GM18870 (cell line): Measurements from ENCODE around the gene TMEM178A.
"Not testable (repeated sequence)": the region's sequence is repeated elsewhere in the genome, so short reads cannot be mapped to it uniquely, and the experiment has no call there.

Source experiments
- ATAC-seq: cut with Tn5 transposase; IDR thresholded peaks from one replicate; pipeline ENCODE4 v1.9.1; 2021; ENCODE audit warnings: moderate library complexity; ENCODE audit not compliant: unreplicated experiment

Gene TMEM178A

GRCh38 chr2:39647104-39647765 lies 18.5 kb upstream of the TMEM178A start:
- no peak for ATAC-seq

GRCh38 chr2:39648580-39648979 lies 17.1 kb upstream of the TMEM178A start:
- no peak for ATAC-seq

DNA sequence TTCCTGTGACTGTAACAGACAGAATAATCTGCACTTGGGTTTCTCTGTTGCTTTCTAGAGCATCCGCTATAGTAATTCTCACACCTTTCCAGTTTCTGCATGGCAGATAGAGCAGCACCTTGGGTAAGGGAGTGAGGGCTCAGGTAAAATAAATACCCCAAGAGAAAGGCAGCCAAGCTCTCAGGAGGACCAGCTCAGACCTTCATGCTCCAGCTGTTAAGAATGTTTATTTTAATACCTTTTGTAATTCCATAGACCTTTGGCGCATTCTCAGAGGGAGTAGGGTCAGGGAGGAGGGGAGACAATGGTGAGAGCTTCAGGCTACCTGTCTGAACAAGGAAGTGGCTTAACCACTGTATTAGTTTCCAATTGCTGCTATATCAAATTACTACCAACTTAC lies 16.2 kb upstream of the TMEM178A start:
- no peak for ATAC-seq

- ATAC-seq: no peak
These were observed 15.2 kb upstream of the TMEM178A start for GRCh38 chr2:39650468-39650867.

DNA sequence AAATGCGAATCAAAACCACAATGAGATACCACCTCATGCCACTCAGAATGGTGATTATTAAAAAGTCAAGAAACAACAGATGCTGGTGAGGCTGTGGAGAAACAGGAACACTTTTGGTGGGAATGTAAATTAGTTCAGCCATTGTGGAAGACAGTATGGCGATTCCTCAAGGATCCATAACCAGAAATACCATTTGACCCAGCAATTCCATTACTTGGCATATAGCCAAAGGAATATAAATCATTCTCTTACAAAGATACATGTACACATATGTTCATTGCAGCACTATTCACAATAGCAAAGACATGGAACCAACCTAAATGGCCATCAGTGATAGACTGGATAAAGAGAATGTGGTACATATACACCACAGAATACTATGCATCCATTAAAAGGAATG lies 9.5 kb upstream of the TMEM178A start:
- ATAC-seq: not testable (repeated sequence)

DNA sequence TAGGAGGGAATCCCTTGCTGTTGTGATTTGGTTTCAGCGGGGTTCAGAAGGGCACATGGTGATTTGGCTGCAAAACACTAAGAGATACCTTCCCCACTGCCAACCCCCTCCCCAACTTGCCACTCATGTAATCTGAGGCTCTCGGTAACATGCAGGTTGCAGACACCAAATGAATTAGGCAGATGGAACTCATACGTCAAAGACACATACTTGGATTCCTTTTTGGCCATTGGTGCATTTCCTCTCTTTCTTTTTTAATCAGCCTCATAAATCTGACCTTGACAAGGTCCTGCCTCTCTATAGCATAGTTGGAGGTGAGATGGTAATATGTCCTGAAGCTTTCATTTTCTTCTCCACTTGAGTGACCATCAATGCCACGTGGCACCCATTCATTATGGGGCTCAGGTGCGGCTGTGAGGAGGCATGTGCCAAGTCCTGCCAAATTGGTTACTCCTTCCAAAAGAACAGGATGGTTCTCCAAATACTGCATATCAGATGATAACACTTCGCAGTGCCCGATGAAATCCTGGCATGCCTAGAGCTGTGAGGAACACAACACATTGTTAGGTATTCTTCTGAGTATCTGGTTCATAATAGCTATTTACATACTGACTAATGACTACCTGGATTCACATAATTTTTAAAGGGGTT lies 8.3 kb upstream of the TMEM178A start:
- ATAC-seq: no peak

GRCh38 chr2:39658371-39658770 lies 7.3 kb upstream of the TMEM178A start:
- no peak for ATAC-seq

DNA sequence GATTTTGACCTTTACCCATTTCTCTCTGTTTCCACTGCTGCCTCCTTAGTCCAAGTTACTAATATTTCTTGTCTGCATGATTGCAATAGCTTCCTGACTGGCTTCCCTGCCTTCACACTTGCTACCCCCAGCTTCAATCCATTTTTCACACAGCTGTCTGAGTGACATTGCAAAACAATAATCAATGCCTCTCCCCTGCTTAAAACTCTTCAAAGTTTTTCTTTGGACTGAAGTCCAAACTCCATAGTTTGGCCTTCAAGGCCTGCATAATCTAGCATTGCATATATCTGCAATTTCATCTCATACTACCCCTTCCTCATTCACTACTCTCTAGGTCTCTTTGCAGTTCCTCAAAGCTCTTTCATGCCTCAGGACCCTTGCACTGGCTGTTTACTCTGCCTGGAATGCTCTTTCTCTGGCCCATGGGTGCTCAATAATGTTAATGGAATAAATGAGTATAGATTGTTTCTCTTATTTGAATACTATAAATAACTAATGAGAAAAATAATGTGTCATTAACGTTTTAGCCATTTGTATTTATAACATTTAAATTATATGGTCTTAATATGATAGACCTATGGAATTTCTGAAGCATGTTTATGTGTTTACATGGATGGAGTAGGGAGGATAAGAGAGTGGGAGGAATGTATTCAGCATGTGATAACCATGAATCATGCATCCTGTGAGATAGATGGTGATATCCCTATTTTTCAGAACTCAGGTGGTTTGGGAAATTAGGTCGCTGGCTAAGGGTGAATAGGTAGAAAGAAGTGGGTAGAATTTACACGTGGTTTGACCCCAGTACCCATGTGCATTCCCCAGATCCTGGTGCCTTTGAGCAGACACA lies 5.7 kb upstream of the TMEM178A start:
- ATAC-seq: no peak

GRCh38 chr2:39660612-39661236 lies 5.0 kb upstream of the TMEM178A start:
- ATAC-seq: no peak

DNA sequence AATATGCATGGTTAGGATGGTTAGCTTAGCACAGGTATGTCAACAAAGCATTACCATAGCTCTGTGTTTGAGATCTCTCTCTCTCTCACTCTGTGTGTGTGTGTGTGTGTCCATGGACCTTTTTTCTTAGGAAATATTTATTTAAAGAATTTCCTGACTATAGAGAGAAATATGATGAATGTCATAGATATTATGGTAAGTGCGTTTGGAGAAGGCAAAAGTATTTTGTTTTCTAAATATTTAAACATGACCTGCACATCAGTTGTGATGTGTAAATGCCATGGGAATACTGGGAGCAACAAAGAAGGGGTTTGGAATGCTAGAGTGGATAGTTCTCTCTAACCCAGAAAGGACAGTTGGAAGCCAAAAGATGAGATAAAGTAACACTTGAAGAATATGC lies 3.9 kb upstream of the TMEM178A start:
- ATAC-seq: no peak

DNA sequence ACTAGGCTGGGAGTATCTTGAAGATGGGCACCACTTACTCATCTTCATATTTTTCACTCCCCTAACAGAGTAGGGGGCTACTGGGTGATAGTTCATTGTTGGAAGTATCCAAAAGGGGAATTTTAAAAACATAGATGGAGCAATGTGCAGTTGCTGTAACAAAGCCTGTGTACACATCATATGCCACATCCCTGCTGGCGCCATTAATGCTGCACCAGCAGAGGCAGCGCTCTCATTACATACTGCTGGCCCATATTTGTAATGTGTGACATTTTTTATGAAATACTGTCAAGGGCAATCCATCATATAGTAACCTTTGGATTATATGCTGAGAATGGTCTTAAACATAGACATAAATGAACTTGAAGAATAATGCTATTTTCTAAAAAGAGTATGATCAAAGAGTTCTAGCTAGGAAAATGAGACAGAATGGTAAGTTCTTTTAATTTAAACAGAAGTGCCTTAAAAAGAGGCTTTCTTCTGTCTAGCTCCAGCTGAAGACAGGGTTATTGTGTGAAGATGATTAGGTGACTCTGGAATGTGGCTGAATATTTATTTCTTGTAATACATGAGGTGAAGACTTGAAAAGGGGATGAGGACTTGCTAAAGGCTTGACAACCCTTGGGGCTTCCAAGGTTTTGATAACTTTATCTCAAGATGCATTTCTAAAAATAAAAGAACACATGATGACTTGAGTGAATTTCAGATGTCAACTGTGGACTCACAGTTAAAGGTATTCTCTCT lies 2.4 kb upstream of the TMEM178A start:
- no peak for ATAC-seq

- no peak for ATAC-seq
These were observed 1.4 kb upstream of the TMEM178A start for GRCh38 chr2:39664232-39664887.

- no peak for ATAC-seq
These were observed 677 bp upstream of the TMEM178A start for GRCh38 chr2:39664888-39665591.

DNA sequence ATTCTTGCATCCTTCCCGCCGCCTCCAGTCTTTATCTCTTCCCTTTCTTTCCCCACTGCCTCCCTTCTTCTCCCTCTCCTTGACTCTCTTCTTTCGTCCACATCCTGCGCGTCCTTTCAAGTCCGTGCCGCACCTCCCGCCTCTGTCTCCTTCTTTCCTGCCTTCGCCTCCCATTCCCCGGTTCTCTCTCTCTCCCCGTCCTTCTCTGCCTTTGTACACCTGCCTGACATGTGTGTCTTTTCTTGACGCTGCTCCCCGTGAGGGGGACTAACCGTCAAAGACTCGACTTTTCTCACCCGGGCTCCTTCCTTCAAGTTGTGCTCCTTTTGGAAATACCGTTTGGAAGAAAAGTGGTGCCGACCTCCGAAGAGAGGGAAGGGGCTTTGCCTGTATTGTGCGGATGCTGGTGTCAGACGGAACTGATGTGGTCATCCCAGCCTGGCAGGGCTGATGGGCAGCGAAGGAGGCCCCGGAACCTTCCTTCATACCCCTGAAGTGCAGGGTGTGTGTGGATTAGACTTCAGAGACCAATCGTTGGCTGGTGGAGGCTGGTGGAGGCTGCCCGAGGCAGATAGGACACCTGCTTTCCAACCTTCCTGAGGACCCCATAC lies 879 bp downstream of the TMEM178A start:
- ATAC-seq: no peak

DNA sequence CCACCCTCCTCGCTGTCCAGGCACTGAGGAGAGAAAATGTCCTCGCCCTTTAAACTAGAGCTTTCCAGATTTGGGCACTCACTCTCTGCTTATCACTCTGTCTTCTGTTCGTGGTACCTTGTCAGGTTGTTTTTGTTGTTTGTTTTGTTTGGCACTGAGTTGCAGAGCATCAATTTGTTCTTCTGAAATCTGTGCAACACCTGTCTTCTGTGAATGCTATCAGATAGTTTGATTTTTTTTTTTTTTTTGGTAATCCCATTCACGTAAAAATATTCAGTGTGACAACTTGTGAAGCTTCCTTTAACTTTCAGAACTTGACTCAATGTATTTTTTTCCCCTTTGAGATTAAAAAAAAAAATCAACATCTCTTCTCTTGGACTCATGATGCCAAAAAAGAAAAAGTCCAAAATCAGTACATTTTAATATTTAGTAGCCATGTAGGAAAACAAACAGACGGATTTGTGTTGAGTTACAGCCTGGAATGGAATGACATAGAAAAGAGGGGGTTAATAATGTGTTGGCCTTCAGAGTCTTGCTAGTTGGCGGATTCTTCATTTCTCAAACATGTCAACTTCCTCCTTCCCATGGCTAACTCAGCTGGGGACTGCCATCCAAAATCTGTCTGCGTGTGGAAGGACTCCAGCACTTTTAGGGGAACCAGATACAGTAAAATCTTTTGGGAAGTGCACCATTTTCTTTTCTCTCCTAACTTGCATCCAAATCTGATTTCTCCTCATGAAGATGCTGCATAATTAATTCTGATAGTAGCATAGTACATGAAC lies 1.6 kb downstream of the TMEM178A start:
- no peak for ATAC-seq

- no peak for ATAC-seq
These were observed 2.2 kb downstream of the TMEM178A start for GRCh38 chr2:39667886-39668276.

DNA sequence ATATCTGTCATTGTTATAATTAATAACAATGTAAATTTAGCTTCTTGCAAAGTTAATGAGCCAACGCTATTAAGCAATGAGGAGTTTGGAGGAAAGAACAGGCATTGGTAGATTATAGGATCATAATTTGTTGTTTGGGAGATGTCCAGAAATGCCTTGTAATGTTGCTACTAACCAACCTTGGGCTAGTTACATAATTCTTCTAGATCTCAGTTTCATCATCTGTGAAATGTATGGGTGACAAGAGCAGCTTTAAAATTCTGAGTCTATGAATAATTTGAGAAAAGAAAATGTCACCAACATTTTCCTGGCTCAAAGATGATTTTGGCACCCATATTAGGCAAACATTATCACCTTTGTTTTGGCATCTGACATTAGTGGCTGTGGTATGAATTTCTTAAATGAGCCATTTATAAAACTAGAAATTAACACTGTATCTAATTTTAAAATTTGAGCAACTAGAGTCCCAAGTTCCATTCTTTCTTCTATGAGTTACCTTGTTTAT lies 2.9 kb downstream of the TMEM178A start:
- ATAC-seq: no peak

- no peak for ATAC-seq
These were observed 5.9 kb downstream of the TMEM178A start for GRCh38 chr2:39671604-39672003.
